ENCODE measurements around the gene PDGFD.

The PDGFD gene

DNA sequence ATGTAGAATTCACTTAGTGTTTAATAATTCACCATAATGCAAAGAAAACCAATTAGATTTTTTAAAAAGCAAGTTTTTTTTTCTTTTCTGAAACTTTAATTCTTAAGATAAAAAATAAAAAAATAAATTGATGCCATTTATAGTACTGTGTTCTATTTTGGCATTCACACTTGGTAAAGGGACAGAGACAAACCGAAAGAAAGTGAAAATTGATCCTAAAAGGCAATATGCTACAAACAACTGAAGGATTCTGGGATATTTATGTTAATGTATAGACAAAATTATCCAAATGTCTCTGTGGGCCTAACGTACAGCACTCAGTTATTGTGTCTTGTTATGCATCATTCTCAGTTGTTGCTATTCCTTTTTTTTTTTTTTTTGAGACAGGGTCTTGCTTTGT, 169.4 kb downstream of the PDGFD start:
- no peak for DNase-seq

DNA sequence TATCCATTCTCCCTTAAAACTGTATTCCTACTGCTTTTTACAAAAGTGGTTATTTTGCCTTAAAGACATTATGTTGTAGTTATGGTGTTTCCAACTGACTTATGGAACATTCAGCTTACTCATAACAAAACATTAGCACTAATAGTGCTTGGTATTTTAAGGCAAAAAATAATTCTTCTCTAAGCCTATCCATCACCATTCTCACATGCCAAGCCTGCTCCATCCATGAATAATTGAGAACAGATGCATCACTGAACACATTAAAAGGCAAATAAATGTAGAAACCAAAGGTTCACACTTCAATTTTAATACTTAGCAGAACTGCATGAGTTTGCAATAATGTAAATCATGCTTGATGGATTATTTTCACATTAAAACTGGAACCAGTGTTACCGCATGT, 169.9 kb downstream of the PDGFD start:
- no peak for DNase-seq

DNA sequence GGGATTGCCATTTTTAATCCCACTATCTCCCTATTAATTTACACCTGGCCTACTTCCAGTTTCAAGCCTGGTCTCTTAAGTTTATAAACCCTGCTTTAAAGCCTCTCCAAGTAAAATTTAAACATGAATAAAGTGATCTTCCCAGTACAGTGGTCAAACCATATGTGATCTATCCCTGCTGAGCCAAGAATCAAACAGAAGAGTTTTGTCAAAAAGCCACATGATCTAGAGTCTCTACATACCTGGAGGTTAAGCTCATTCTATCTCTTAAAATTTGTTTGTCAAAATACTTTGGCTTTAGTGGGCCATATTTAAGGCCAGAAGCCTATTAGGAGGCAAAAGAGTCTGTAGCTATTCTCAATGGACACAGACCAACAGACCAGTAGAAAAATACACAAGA, 170.4 kb downstream of the PDGFD start:
- DNase-seq = no peak

DNA sequence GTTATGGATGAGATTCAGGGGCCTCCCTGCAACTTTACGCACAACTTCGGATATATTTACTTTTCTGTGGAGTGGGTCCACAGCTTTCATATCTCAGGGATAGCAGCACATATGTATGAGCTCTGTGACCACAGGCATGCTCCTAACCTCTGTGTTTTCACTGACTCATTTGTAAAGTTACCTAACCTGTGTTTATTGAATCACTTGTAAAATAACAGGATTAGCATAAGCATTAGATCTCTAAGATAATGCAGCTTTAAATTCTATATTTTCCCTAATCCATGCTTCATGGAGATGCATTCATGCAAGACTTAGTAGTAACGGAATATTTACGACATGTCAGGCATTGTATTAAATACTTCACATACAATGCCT, 175.4 kb downstream of the PDGFD start:
- DNase-seq = no peak

DNA sequence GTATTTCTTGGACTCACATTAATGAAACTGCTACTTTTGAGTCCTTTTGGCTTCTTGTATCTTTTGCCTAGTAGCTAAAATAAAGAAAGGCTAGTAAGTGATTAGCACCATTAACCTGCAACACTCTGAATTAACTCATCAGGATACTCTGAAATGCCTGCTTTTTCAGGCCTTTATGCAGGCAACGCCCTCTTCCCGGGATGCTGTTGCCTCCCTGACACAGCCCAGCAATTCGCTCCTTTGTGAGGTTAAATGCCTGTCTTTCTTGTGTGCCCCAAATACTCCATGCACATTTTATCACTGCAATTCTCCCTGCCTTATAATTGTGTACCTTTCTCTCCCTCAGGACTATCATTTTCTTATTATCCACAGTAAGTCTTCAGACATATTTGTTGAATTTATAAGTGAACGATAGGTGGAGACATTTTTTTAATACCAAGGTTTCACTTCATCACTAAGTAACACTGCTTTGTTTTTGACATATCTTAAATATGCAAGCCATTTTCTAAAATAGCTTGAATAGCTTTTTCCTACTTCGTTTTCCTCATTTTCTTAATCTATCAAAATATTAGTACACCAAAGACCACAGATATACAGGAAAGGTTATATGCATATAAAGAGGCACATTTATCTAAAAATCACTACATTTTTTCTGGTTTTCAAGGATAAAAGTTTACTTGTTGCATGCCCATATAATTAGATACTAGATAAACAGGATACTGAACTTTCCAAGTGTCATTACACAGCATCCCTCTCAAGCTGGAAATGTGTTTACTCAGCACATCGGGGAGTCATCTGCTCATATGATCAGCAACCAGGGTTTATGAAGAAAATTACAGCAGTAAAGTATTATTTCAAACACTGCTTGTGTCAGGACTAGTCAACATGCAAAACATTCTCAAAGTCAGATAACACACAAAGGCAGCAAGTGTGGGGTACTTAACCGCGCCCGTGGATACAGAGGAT, 176.0 kb downstream of the PDGFD start:
- DNase-seq = no peak

DNA sequence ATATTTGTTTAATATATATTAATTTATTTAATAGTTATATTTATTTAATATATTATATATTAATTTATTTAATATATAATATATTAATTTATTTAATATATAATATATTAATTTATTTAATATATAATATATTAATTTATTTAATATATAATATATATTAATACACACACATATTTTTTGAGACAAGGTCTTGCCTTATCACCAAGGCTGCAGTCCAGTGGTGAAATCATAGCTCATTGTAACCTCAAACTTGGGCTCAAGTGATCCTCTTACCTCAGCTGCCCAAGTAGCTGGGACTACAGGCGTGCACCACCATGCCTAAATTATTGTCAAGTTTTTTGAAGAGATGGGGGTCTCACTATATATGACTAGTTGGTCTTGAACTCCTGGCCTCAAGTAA, 178.9 kb downstream of the PDGFD start:
- DNase-seq = no peak

DNA sequence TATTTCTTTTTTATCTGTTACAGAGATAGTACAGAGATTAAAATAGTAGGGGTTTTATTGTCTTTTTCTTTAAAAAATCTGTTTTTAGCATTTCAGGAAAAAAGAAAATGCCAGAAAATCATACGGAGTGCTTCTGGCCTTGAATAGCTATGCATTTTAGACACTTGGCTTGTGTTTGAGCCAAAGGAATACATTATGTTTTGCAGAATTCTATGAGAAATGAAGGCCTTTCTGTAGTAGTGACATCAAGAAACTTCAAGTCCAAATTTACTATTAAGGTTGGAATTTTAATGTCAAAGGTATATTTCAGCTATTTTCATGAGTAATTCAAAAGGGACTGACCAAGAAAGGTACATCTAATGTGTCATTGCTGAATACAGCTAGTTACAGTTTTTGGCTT, 183.8 kb downstream of the PDGFD start:
- no peak for DNase-seq

DNA sequence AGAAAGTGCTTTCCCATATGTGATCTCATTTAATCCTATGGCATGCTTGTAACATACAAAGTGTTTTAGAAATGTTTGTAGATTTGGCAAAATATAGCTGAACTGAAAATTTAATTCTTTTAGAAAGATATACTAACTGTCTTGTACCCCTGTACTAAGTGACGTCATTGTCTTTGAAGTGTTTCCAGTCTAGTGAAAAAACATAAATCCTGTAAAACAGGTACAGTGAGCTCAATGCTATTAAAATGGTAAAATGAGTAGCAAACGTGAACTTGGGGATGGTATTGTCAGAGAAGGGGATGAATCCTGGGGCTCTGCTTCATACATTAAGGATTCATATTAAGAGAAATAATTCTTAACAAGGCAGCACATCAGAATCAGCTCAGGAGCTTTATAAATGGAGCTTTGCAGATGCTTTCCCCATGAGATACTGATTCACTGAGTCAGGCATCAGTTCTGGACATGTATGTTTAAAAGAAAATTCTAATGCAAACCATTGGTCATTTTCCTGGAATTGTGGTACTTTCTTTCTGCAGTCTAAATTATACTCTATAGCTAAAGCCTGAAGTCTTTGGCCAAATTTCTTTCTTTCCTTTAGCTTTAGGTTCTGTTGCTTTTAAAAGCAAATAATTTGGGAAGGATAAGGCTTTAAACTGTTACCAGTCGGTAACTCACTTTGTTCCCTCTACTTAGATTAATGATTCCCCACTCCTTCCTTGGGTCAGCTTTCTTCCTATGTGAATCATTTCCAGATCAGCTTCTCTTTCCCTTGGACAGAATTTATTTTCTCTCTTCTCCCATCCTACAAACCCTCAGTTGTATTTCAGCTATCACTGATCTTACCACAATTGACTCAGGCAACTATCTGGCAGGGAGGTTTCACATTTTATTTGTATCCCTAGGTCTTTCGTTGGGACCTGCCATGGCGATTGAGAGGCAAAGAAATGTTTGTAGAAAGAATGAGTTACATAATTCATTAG, 185.0 kb downstream of the PDGFD start:
- no peak for DNase-seq

DNA sequence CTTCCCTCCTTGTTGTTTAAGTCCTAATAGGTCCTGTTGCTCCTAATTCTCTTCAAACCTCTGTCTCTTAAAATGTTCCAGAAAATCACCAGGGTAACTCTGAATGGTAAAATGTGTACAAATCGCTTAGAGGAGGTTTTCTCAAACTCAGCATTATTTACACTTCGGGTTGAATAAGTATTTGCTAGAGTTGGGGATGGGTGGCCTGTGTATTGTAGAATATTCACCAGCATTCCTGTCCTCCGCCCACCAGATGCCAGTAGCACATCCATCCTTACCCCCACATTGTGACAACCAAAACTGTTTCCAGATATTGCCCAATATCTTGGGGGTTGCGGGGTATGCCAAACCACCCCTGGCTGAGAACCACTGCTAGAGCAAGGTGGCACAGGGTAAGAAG, 191.9 kb downstream of the PDGFD start:
- no peak for DNase-seq

DNA sequence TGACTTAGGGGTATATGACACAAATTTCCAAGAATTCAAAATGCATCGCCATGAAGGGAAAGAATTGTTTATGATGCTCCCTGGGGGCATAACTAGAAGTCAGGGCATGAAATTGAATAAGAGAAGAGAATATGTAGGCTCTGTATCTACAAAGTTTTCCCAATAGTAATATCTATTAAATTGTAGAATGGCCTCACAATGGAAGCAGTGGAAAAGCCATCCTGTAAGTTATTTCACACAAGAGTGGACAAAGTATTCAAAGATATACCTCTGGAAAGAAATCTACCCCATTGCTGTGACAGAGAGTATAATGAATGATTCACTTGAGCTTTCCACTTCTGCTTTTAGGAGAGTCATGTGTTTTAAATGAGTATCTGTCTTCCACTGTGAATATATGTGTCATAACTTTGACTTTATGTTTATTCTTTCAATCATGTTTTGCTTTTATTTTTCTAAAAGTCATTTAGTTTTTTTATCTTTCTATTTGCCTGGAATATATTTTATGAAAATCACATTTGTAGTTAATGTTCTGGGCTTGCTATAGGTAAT, 193.2 kb downstream of the PDGFD start:
- no peak for DNase-seq

DNA sequence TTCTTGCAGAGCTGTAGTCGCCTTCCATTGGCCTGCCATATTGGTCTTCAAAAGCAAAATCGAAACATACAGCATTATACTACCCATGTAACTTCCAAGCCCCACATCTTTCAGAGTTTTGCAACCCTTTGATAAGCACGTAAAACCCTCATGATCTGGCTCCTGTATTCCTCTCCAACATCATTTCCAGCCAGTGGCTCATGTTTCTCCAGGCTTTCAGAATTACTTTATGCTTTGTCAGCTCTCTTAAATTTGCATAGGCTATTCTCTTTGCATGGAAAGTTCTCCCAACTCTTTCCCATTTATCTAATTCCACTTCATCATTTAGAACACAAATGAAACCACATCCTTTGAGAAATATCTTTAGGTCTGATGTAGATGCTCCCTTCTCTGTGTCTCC, 195.3 kb downstream of the PDGFD start:
- DNase-seq = no peak

DNA sequence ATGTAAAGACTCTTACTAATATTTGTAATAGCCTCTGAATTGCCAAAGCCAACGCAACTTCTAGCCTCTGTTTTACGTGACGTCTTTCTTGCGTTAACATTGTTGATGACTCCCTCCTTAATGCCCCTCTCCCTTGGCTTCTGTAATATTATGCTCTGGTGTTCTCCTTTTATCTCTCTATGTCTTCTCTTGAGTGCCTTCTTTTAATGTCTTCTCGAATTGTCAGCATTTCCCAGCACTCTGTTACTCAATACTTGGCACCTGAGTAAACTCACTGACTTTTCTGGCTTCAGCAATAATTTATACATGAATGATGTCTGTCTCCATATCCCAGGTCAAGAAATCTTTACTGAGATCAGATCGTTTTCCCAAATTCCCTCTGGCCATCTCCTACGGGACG, 196.0 kb downstream of the PDGFD start:
- DNase-seq = no peak

DNA sequence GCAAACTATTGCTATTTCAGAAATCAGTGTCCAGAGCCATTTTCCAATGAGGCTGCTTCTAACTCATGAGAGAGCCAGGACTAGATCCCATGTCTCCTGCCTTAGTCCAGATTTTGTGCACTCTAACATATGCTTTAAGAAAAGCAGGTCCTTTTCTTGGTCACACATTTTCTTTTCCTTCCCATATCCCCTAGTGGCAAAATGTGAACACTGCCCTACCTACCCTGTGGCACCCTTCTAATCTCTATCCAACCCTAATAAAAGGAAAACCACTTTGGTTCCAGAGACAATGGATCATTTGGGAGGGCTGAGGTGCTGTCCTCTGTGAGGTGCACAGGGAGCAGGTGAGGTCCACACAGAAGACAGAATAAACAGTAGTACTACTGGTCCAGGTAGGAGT, 199.6 kb downstream of the PDGFD start:
- DNase-seq = no peak

DNA sequence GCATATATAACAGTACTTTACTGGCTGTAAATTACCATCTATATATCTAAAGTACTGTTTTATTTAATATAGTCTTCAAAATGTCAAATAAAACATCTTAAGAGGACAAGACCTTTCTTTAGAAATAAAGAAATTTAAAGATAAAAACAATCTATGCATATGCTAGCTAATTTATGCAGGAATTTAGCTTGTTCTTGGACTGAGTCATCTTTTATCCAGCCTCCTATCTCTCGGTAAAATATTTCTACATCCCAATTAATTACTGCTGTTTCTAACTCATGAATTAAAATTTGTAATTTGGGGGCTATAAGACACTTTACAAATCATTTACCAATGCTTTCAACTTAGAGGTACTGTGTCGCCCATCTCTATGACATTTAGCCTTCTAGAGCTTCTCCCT, 200.3 kb downstream of the PDGFD start:
- no peak for DNase-seq

DNA sequence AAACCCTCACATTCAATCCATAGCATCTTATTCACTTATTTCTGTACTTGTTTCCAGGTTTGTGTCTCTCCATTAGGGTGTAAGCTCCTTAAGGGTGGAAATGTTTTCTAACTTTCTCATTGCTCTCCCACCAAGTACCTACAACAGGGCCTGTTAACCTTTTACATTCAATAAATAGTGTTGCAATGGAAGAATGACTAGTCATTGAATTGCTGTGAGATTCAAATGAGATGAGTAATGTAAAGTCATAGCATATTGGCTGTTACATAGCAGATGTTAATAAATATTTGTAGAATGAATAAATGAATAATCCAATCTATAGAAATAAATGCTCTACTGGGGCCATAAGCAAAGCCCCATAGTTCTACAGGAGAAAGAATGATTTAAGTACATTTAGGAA, 202.9 kb downstream of the PDGFD start:
- DNase-seq = no peak

DNA sequence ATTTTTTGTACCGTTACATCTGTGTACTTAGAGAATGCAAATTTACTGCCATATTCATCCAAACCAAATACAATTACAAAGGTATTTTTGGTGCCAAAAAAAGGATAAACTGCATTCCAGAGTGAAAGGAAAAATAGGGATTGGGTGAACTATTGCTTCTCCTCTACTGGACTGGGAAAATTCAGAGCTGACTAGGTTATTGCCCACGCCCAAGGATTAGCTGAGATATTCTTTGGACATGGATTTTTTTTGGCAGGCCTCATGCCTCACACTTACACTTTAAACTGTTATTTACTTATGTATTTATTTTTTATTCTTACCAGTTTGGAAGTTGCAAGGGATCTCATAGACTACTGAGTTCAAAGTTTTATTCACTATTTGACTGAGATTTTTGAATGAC, 203.8 kb downstream of the PDGFD start:
- DNase-seq = no peak

DNA sequence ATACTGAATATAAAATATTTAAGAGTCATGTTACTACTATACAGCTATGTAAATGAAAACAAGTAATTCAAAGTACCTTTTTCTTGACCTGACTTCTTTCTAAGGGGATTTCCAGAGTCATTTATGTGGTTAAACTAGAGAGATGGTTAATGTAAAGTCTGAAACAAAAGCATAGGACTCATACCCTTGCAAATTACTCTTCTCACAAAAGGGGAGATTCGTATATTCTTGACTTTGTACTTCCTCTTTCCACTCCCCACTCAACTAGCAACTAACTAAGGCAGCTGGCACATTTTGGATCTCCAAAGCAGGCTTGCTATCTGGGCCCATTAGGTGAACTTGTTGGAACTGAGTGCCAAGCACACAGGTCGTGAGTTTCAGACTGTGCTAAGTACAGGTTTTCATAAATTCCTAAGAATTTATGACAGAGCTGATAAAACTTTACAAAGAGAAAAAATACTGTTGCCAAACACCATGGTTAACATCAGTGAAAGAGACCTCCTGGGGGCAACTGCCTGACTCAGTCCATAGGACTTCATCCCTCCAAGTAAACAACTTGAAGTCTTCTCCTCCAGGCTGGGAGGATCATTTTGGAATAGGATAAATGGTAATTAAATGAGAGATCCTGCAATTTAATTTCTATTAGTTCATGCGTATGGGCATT, 204.5 kb downstream of the PDGFD start:
- no peak for DNase-seq

DNA sequence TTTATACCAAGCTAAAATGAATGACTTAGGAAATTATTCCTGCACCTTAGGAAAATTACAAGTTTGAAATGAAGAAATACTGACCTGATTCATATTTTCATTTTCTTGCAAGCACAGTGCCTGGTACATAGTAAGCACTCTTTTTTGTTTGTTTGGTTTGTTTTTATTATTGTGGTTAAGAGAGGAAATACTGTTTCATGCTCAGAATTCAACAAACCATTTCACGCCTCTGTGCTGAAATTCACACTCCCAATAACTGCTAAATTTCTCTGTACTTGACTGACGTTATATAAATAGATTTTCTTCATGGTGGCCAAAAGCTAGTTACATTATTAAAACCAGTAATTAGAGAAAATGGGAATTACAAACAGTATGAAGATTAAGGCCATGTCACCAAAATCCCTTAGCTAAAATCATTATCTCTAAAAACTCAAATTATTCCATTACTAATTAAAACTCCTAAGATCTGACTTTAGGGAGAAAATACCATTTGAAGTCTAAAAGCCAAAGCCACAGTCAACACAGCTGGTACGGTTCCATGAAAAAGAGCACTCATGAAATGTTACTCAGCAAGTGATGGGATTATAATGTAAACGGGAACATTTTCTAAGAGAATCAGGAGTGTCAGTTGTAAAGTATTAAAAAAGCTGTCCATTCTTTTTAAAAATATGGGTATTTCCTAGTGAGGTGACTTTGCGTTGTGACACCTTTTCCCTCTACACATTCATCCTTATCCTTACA, 205.3 kb downstream of the PDGFD start:
- no peak for DNase-seq

DNA sequence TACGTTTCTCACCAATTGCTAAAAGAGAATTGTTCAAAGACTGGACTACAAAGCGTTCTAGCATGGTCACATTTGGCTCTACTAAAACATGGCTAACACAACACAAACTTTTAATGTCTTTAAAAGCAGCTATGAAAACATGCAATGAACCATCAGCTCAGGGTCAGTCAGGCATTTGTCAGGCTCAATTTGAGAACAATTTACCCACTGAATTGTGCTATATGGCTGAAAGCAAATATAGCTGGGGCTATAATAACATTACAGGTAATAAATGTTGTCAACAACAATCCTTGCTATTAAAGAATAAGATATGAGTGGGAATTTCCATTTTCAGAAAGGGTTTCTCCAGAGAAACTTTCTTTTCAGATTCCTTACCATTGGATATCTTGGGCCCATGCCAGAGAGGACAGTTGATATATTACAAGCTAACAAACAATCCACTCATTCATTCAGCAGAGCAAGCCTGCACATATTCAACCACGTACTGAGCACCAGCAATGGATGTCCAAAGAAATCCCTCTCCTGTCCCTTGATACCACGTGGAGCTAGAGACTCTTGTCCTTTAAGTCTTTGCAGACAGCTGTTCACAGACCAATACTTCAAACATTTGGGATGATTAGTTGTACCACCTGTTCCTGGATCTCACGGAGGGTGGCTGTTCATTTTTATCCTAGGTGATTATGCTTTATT, 210.0 kb downstream of the PDGFD start:
- no peak for DNase-seq

DNA sequence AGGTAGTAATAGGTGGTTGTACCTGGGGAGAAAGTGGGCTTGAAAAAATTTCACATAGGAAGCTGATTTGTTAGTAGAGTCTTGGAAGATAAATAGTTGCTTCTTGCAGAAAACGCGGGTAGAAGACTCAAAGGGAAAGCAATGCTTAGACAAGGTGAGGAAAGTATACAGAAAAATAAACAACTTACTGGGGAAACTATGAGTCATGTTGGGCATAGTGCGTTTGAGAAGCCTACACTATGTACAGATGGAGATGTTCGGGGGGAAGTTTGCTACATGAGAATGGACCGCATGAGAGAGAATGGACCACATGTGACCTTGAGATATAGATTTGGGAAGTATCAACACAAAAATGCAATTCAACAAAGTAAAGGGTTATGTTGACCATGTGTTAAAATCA, 214.2 kb downstream of the PDGFD start:
- DNase-seq = no peak

DNA sequence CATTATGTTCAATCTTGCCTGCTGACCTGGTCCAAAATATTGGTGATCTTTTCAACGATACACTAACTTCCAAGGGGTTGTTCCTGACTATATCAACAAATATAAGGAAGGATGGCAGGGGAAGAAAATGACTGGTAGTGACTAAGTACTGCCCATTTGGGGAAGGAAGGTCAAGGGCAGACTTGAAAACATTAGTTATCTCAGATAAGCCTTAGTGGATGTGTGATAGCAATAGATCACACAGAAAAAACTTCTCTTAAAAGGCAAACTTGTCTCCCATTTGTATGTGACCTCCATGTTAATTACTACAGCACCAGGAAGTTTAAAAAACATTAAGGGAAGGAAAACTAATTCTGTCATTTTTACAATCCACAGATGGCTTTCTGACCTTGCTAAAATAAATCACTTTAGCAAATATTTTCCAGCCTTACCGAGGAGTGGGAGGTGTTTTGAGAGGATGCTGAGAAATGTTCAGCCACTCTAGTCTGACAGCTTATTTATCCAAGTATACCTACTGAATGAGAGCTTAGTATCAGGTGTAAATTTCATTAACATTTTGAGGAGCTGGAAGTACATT, 215.7 kb downstream of the PDGFD start:
- no peak for DNase-seq
